ENCODE results near the gene AKR1A1. TPM values are rescaled to one million over a fixed set of nuclear protein-coding genes. Genes with fewer than 3 reads are reported as not detected.
A peak's percentile ranks its signal among the peaks of the same experiment; 100 is the strongest.
"Not testable (repeated sequence)": the region's sequence is repeated elsewhere in the genome, so short reads cannot be mapped to it uniquely, and the experiment has no call there.

AKR1A1 gene
- total RNA-seq, 1 donor from 2014 or later = 175 TPM

- Mint-ChIP-seq H3K36me3 (ENCODE audit: unreplicated experiment) (peaks cover 61% of the 10 kb centered on the region), H3K4me1 (ENCODE audit: unreplicated experiment) (no peaks in the 10 kb centered on the region)
Observed at GRCh38 chr1:45512641-45513054, 38.0 kb upstream of the AKR1A1 start.

GRCh38 chr1:45513532-45514260 lies 36.9 kb upstream of the AKR1A1 start:
- H3K27ac Mint-ChIP-seq (ENCODE audit: unreplicated experiment); H3K27me3 Mint-ChIP-seq (ENCODE audit: unreplicated experiment); DNase-seq (ENCODE audit: extremely low spot score, unreplicated experiment); H3K4me1 Mint-ChIP-seq (ENCODE audit: unreplicated experiment); H3K4me3 Mint-ChIP-seq (ENCODE audit: unreplicated experiment); H3K9me3 Mint-ChIP-seq (ENCODE audit: unreplicated experiment): not testable (repeated sequence)
- peaks cover 61% of the 10 kb centered on the region for H3K36me3 Mint-ChIP-seq (ENCODE audit: unreplicated experiment)

More at GRCh38 chr1:45512641-45513054, 38.0 kb upstream of the AKR1A1 start:
- Mint-ChIP-seq H3K4me3 (ENCODE audit: unreplicated experiment) (no peak overlapping the region), H3K27ac (ENCODE audit: unreplicated experiment) (no peak overlapping the region), H3K27me3 (ENCODE audit: unreplicated experiment) (no peaks in the 10 kb centered on the region), H3K9me3 (ENCODE audit: unreplicated experiment) (no peaks in the 10 kb centered on the region)
- DNase-seq (ENCODE audit: extremely low spot score, unreplicated experiment) = no peak
- TF ChIP-seq CTCF (IDR thresholded peaks at IDR 0.05) = peak; percentile 74

- no peak for DNase-seq (ENCODE audit: extremely low spot score, unreplicated experiment)
- no peaks in the 10 kb centered on the region for H3K27me3 Mint-ChIP-seq (ENCODE audit: unreplicated experiment)
- no peak overlapping the region for H3K4me3 Mint-ChIP-seq (ENCODE audit: unreplicated experiment)
- no peak overlapping the region for H3K27ac Mint-ChIP-seq (ENCODE audit: unreplicated experiment)
- TF ChIP-seq CTCF (IDR thresholded peaks at IDR 0.05) = no peak
- H3K9me3 Mint-ChIP-seq (ENCODE audit: unreplicated experiment) = no peaks in the 10 kb centered on the region
- peaks cover 50% of the 10 kb centered on the region for H3K36me3 Mint-ChIP-seq (ENCODE audit: unreplicated experiment)
- peaks cover 19% of the 10 kb centered on the region for H3K4me1 Mint-ChIP-seq (ENCODE audit: unreplicated experiment)
Observed at GRCh38 chr1:45516036-45516435, 34.6 kb upstream of the AKR1A1 start.

GRCh38 chr1:45516465-45516864 lies 34.2 kb upstream of the AKR1A1 start:
- no peak for DNase-seq (ENCODE audit: extremely low spot score, unreplicated experiment)
- no peak for TF ChIP-seq CTCF (IDR thresholded peaks at IDR 0.05)
- H3K4me3 Mint-ChIP-seq (ENCODE audit: unreplicated experiment) = peak overlapping the region; percentile 35
- H3K27me3 Mint-ChIP-seq (ENCODE audit: unreplicated experiment) = no peaks in the 10 kb centered on the region
- H3K27ac Mint-ChIP-seq (ENCODE audit: unreplicated experiment) = peak overlapping the region; percentile 34
- no peaks in the 10 kb centered on the region for H3K9me3 Mint-ChIP-seq (ENCODE audit: unreplicated experiment)
- H3K36me3 Mint-ChIP-seq (ENCODE audit: unreplicated experiment) = peaks cover 45% of the 10 kb centered on the region
- H3K4me1 Mint-ChIP-seq (ENCODE audit: unreplicated experiment) = peaks cover 19% of the 10 kb centered on the region

GRCh38 chr1:45518366-45518765 lies 32.3 kb upstream of the AKR1A1 start:
- not testable (repeated sequence) for H3K4me3 Mint-ChIP-seq (ENCODE audit: unreplicated experiment); H3K9me3 Mint-ChIP-seq (ENCODE audit: unreplicated experiment); DNase-seq (ENCODE audit: extremely low spot score, unreplicated experiment); H3K27me3 Mint-ChIP-seq (ENCODE audit: unreplicated experiment); H3K27ac Mint-ChIP-seq (ENCODE audit: unreplicated experiment)
- Mint-ChIP-seq H3K4me1 (ENCODE audit: unreplicated experiment) (peaks cover 28% of the 10 kb centered on the region), H3K36me3 (ENCODE audit: unreplicated experiment) (peaks cover 36% of the 10 kb centered on the region)

- peaks cover 28% of the 10 kb centered on the region for H3K4me1 Mint-ChIP-seq (ENCODE audit: unreplicated experiment)
Observed at GRCh38 chr1:45518910-45519309, 31.7 kb upstream of the AKR1A1 start.

GRCh38 chr1:45519774-45520173 lies 30.9 kb upstream of the AKR1A1 start:
- Mint-ChIP-seq H3K36me3 (ENCODE audit: unreplicated experiment) (peaks cover 23% of the 10 kb centered on the region), H3K4me1 (ENCODE audit: unreplicated experiment) (peaks cover 28% of the 10 kb centered on the region), H3K27ac (ENCODE audit: unreplicated experiment) (peak overlapping the region; percentile 99), H3K4me3 (ENCODE audit: unreplicated experiment) (peak overlapping the region; percentile 95)
- H3K9me3 Mint-ChIP-seq (ENCODE audit: unreplicated experiment); H3K27me3 Mint-ChIP-seq (ENCODE audit: unreplicated experiment); DNase-seq (ENCODE audit: extremely low spot score, unreplicated experiment): not testable (repeated sequence)

More at GRCh38 chr1:45518910-45519309, 31.7 kb upstream of the AKR1A1 start:
- Mint-ChIP-seq H3K36me3 (ENCODE audit: unreplicated experiment) (peaks cover 31% of the 10 kb centered on the region), H3K27ac (ENCODE audit: unreplicated experiment) (peak overlapping the region; percentile 47), H3K27me3 (ENCODE audit: unreplicated experiment) (no peaks in the 10 kb centered on the region), H3K4me3 (ENCODE audit: unreplicated experiment) (peak overlapping the region; percentile 95), H3K9me3 (ENCODE audit: unreplicated experiment) (no peaks in the 10 kb centered on the region)
- no peak for DNase-seq (ENCODE audit: extremely low spot score, unreplicated experiment)
- no peak for TF ChIP-seq CTCF (IDR thresholded peaks at IDR 0.05)
